HT1080 (cell line): ENCODE measurements around the gene RUNDC1. TPM values are rescaled to one million over a fixed set of nuclear protein-coding genes. Genes with fewer than 3 reads are reported as not detected.

Experiments used
- DNase-seq: peaks from one replicate; pipeline ENCODE4 v3.0.0-alpha.2; 2015; ENCODE audit warnings: low read depth
- small RNA-seq: library from RNA; depleted of rRNA; stranded (forward); fragments of <200 nt; gene quantifications from one replicate; pipeline ENCODE3, GENCODE V24; 2014
- total RNA-seq: library from RNA; depleted of rRNA; stranded (reverse); fragments of >200 nt; shearing (Covaris generic); gene quantifications from 2 replicates; pipeline ENCODE4 v1.2.3, GENCODE V29; 2014; rRNA removed

Gene RUNDC1
- total RNA-seq, 1 experiment from 2014 or later, result 6.9 TPM

GRCh38 chr17:43039646-43040045, 59.3 kb downstream of the RUNDC1 start:
- no peak for DNase-seq

DNA sequence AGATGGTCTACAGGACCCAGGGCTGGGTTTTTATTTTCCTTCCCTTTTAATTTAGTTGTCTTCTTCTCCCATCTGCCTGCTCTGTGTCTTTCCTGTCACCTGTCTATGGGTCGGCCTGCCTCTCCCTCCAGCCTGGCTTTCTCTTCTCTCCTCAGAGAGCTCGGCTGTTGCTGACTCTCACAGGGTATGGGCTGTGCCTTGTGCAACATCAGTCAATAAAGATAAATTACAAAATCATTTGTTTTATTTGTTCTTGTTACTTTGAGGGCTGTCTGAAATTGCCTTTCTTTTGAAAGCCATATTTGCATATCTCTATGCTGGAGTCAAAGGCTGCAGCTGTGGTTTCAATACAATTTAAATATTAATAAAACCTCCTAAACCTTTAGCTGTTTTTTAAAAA, 60.3 kb downstream of the RUNDC1 start:
- no peak for DNase-seq

DNA sequence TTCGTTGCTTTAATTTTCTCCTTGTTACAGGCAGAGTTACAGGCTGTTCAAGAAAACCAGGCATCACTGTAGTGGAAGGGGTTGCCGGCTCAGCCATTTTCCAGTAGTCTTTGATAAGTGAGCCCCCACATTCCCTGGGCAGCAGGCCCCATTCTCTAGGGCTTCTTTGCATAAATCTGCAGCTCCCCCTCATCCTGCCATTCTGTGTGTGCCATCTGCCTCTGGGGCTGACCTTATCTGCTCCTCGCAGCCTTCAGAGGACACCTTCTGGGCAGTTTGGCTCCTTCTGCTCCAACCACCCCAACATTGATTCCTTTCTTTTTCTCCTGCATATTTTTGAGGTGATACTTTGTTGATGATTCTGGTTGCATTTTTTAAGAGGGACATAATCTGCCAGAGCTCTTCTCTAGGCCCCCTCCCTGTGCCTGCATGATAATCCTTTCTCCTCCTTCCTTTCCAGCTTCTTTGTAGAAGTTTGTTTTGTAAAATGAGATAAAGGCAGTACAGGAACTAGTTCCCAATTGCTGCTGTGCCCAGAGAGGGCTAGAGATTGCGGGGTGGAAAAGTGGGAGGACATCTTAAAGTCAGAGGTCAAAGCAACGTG, 61.8 kb downstream of the RUNDC1 start:
- no peak for DNase-seq

Small RNAs within 50 kb of the gene (small RNA-seq; reads per million reads assigned to genes)
- gene AARSD1 (not detected), gene RF00561 (not detected)

Other genes with a start within 250 kb of the RUNDC1 start
- 6.1 and 6.3 TPM in 2 replicates for gene EZH1, start 235.5 kb upstream of the RUNDC1 start, total RNA-seq
- gene RAMP2, start 219.3 kb upstream of the RUNDC1 start, total RNA-seq, result 0.40 and 1.4 TPM in 2 replicates
- 110 and 122 TPM in 2 replicates for gene VPS25, start 207.1 kb upstream of the RUNDC1 start, total RNA-seq
- gene WNK4, start 200.0 kb upstream of the RUNDC1 start, total RNA-seq, result 5.7 and 8.9 TPM in 2 replicates
- gene COA3, start 181.9 kb upstream of the RUNDC1 start, total RNA-seq, result 65.2 and 97.2 TPM in 2 replicates
- 0.13 and 0.27 TPM in 2 replicates for gene CNTD1, start 181.7 kb upstream of the RUNDC1 start, total RNA-seq
- gene BECN1, start 156.3 kb upstream of the RUNDC1 start, total RNA-seq, result 159 and 182 TPM in 2 replicates
- gene PSME3, start 147.2 kb upstream of the RUNDC1 start, total RNA-seq, result 146 and 205 TPM in 2 replicates
- gene AOC2, start 136.0 kb upstream of the RUNDC1 start, total RNA-seq, result 0.95 and 1.4 TPM in 2 replicates
- gene AOC3, start 129.4 kb upstream of the RUNDC1 start, total RNA-seq, result 0.11 TPM in 1 of 2 replicates, not detected in the other
- gene G6PC1, start 79.8 kb upstream of the RUNDC1 start, total RNA-seq, result not detected in 2 replicates
- 25.2 and 29.2 TPM in 2 replicates for gene AARSD1, start 16.1 kb upstream of the RUNDC1 start, total RNA-seq
- gene PTGES3L, start 485 bp upstream of the RUNDC1 start, total RNA-seq, result 0.10 TPM in 1 of 2 replicates, not detected in the other
- 2,292 and 3,606 TPM in 2 replicates for gene RPL27, start 17.9 kb downstream of the RUNDC1 start, total RNA-seq
- 18.7 and 20.1 TPM in 2 replicates for gene IFI35, start 26.2 kb downstream of the RUNDC1 start, total RNA-seq
- 52.6 and 54.0 TPM in 2 replicates for gene VAT1, start 41.8 kb downstream of the RUNDC1 start, total RNA-seq
- 0.11 and 0.23 TPM in 2 replicates for gene RND2, start 44.7 kb downstream of the RUNDC1 start, total RNA-seq
- gene BRCA1, start 144.8 kb downstream of the RUNDC1 start, total RNA-seq, result 31.8 and 47.1 TPM in 2 replicates
- 53.8 and 65.6 TPM in 2 replicates for gene NBR1, start 190.6 kb downstream of the RUNDC1 start, total RNA-seq
- 0.93 and 1.4 TPM in 2 replicates for gene TMEM106A, start 231.3 kb downstream of the RUNDC1 start, total RNA-seq
- not detected in 2 replicates for gene CCDC200, start 248.1 kb downstream of the RUNDC1 start, total RNA-seq